Cardiac septum (tissue), 1 donor: Measurements from ENCODE around the gene CXCR3. TPM values are rescaled to one million over a fixed set of nuclear protein-coding genes. Genes with fewer than 3 reads are reported as not detected.
"Not testable (repeated sequence)": the region's sequence is repeated elsewhere in the genome, so short reads cannot be mapped to it uniquely, and the experiment has no call there.

ENCODE experiments used
- DNase-seq: peaks from one replicate; pipeline ENCODE4 v3.0.0-alpha.2; 2020; ENCODE audit warnings: low spot score
- intact Hi-C: fragments of 100-400 bp; cut with DNase I; formaldehyde crosslinking; loops from one replicate; pipeline ENCODE4 v1.14.0; 2022
- total RNA-seq: library from RNA; stranded (reverse); fragmentation: NEBNext Ultra II Directional; extraction: Animal tissue kit (Norgen Biotek cat#: 25700); gene quantifications from one replicate; pipeline ENCODE4 v1.2.1, GENCODE V29; 2021
- donor health status: DM: no; HTN: no; CAD: no.

The CXCR3 gene
- total RNA-seq, 1 donor from 2014 or later: 0.13 TPM

GRCh38 chrX:71577682-71578081 is 40.6 kb downstream of the CXCR3 start:
- intact Hi-C loops: no loop called here
- no peak for DNase-seq

GRCh38 chrX:71573590-71573989 is 44.7 kb downstream of the CXCR3 start:
- no peak for DNase-seq
- intact Hi-C loops: no loop called here

GRCh38 chrX:71571390-71571789 is 46.9 kb downstream of the CXCR3 start:
- DNase-seq, intact Hi-C loops: not testable (repeated sequence)

Other genes with a start within 250 kb of the CXCR3 start
- 88.0 TPM for gene OGT, start 85.4 kb downstream of the CXCR3 start, total RNA-seq
- gene GCNA, start 40.1 kb downstream of the CXCR3 start, total RNA-seq: 1.4 TPM
- gene CXorf49, start 99.8 kb upstream of the CXCR3 start, total RNA-seq: not detected
- gene CXorf49B, start 144.8 kb upstream of the CXCR3 start, total RNA-seq: not detected